K562 (cell line): Measurements from ENCODE around the gene PHTF2.

Experiments
- CTCF ChIP-seq, 3 experiments: IDR thresholded peaks in 2 of 3; conservative IDR thresholded peaks in 1 of 3; 2 replicates each; pipeline ENCODE4 v1.5.1; 2011 to 2012; ENCODE audit warnings: low read length in 3 of 3, mild to moderate bottlenecking in 3 of 3, control low read depth in 2 of 3, improper control_type of control experiment in 1 of 3, inconsistent platforms in 1 of 3, low read depth in 1 of 3, mixed read lengths in 1 of 3, moderate library complexity in 1 of 3; ENCODE audit not compliant: insufficient read depth in 2 of 3
- FOXA1 ChIP-seq: fragments of 450-650 bp; IDR thresholded peaks from 2 replicates; pipeline ENCODE4 v1.6.1; 2016; ENCODE audit warnings: mild to moderate bottlenecking, borderline replicate concordance
- GMEB1 ChIP-seq: fragments of 250-450 bp; sonication (Bioruptor Pico); IDR thresholded peaks from 2 replicates; pipeline ENCODE4 v1.4.0; 2020; ENCODE audit warnings: mild to moderate bottlenecking
- JUNB ChIP-seq: fragments of 450-650 bp; formaldehyde crosslinking; conservative IDR thresholded peaks from 2 replicates; pipeline ENCODE4 v1.4.0; 2020; ENCODE audit warnings: mild to moderate bottlenecking
- MAX ChIP-seq: sonication (generic); formaldehyde crosslinking; IDR thresholded peaks from 2 replicates; pipeline ENCODE4 v1.9.0; 2022; ENCODE audit warnings: mild to moderate bottlenecking, missing genetic modification reagents
- MCM3 ChIP-seq: fragments of 450-650 bp; IDR thresholded peaks from 2 replicates; pipeline ENCODE4 v1.6.1; 2016
- NFE2L1 ChIP-seq: fragments of 450-650 bp; IDR thresholded peaks from 2 replicates; pipeline ENCODE4 v1.6.1; 2016; ENCODE audit warnings: missing genetic modification characterization, low read depth, mild to moderate bottlenecking, missing compliant biosample characterization, moderate library complexity, borderline replicate concordance
- NR2C2 ChIP-seq, 2 experiments: fragments of 200-800 bp in 1 of 2; sonication (Bioruptor generic) in 1 of 2; sonication (generic) in 1 of 2; formaldehyde crosslinking in 1 of 2; IDR thresholded peaks; 2 replicates each; pipeline versions ENCODE4 v1.6.1 to v1.8.0; 2016 to 2022; ENCODE audit warnings: mild to moderate bottlenecking in 1 of 2, missing compliant biosample characterization in 1 of 2, missing genetic modification characterization in 1 of 2, missing genetic modification reagents in 1 of 2
- REST ChIP-seq, 2 experiments: fragments of 450-650 bp; formaldehyde crosslinking in 1 of 2; IDR thresholded peaks; 2 replicates each; pipeline versions ENCODE4 v1.4.0 to v1.6.1; 2014 to 2020; ENCODE audit warnings: mild to moderate bottlenecking in 2 of 2, borderline replicate concordance in 1 of 2, low read depth in 1 of 2
- RFX5 ChIP-seq: IDR thresholded peaks from 2 replicates; pipeline ENCODE4 v1.6.1; 2011; ENCODE audit warnings: low read depth, mild to moderate bottlenecking, improper control_type of control experiment, low read length
- SLC30A9 ChIP-seq: fragments of 250-450 bp; sonication (Bioruptor Pico); IDR thresholded peaks from 2 replicates; pipeline ENCODE4 v1.8.0; 2022; ENCODE audit warnings: mild to moderate bottlenecking, moderate library complexity
- ZFP30 ChIP-seq: fragments of 250-450 bp; sonication (Bioruptor Pico); IDR thresholded peaks from 2 replicates; pipeline ENCODE4 v1.8.0; 2022; ENCODE audit warnings: moderate library complexity, mild to moderate bottlenecking, inconsistent platforms, borderline replicate concordance
- ZNF224 ChIP-seq: sonication (generic); formaldehyde crosslinking; IDR thresholded peaks from 2 replicates; pipeline ENCODE4 v1.8.0; 2022; ENCODE audit warnings: mild to moderate bottlenecking, missing genetic modification reagents
- ZNF780A ChIP-seq: fragments of 250-450 bp; sonication (Bioruptor Pico); IDR thresholded peaks from 2 replicates; pipeline ENCODE4 v1.5.0; 2021; ENCODE audit warnings: mild to moderate bottlenecking

GRCh38 chr7:77899516-77899915 lies 100.9 kb downstream of the PHTF2 start:
- TF ChIP-seq NFE2L1 (tag): no peak
- no peak for TF ChIP-seq NR2C2 (CRISPR knock-in tag; IDR thresholded peaks at IDR 0.05)
- TF ChIP-seq NR2C2 (tag; IDR thresholded peaks at IDR 0.05): no peak
- no peak for TF ChIP-seq ZFP30 (CRISPR knock-in tag)
- no peak for TF ChIP-seq REST (IDR thresholded peaks at IDR 0.05; ENCODE audit: borderline replicate concordance)
- no peak for TF ChIP-seq REST (CRISPR knock-in tag; IDR thresholded peaks at IDR 0.05; ENCODE audit: low read depth)
- TF ChIP-seq CTCF (IDR thresholded peaks at IDR 0.05 in 2 of 3, conservative IDR thresholded peaks at IDR 0.05 in 1 of 3; ENCODE audit: insufficient read depth in 2 of 3, low read depth in 1 of 3, low read length in 3 of 3): no peak
- no peak for TF ChIP-seq ZNF780A (CRISPR knock-in tag)
- no peak for TF ChIP-seq MAX (CRISPR knock-in tag)
- no peak for TF ChIP-seq JUNB (CRISPR knock-in tag)
- TF ChIP-seq FOXA1: no peak
- TF ChIP-seq ZNF224: no peak
- no peak for TF ChIP-seq RFX5
- TF ChIP-seq GMEB1 (CRISPR knock-in tag): no peak
- no peak for TF ChIP-seq MCM3
- TF ChIP-seq SLC30A9 (CRISPR knock-in tag): no peak
